ENCODE measurements around the gene DECR2.
"Not testable (repeated sequence)": the region's sequence is repeated elsewhere in the genome, so short reads cannot be mapped to it uniquely, and the experiment has no call there.

DECR2 gene

GRCh38 chr16:407253-407652 lies 5.6 kb downstream of the DECR2 start:
- Mint-ChIP-seq H3K4me1 (no peaks in the 10 kb centered on the region), H3K4me3 (no peak overlapping the region), H3K9me3 (no peaks in the 10 kb centered on the region), H3K27me3 (no peaks in the 10 kb centered on the region), H3K36me3 (ENCODE audit: insufficient read depth) (peaks cover 1% of the 10 kb centered on the region), H3K27ac (ENCODE audit: low read depth) (no peak overlapping the region)
- DNase-seq (ENCODE audit: low spot score in 2 of 2) = no peak
- no peak for ATAC-seq (replicated peaks; ENCODE audit: extremely low read depth, poor library complexity, severe bottlenecking)

GRCh38 chr16:410516-411178 lies 9.0 kb downstream of the DECR2 start:
- ATAC-seq (replicated peaks; ENCODE audit: extremely low read depth, poor library complexity, severe bottlenecking) (no peak), DNase-seq (ENCODE audit: low spot score in 2 of 2) (no peak)
- H3K36me3 Mint-ChIP-seq (ENCODE audit: insufficient read depth) = no peaks in the 10 kb centered on the region
- no peak overlapping the region for H3K27ac Mint-ChIP-seq (ENCODE audit: low read depth)
- no peaks in the 10 kb centered on the region for H3K9me3 Mint-ChIP-seq
- H3K4me1 Mint-ChIP-seq = no peaks in the 10 kb centered on the region
- H3K4me3 Mint-ChIP-seq = no peak overlapping the region
- no peaks in the 10 kb centered on the region for H3K27me3 Mint-ChIP-seq

GRCh38 chr16:411576-412265 lies 10.0 kb downstream of the DECR2 start:
- DNase-seq (ENCODE audit: low spot score in 2 of 2) (no peak), ATAC-seq (replicated peaks; ENCODE audit: extremely low read depth, poor library complexity, severe bottlenecking) (no peak)
- no peak overlapping the region for H3K4me3 Mint-ChIP-seq
- no peaks in the 10 kb centered on the region for H3K36me3 Mint-ChIP-seq (ENCODE audit: insufficient read depth)
- no peaks in the 10 kb centered on the region for H3K27me3 Mint-ChIP-seq
- no peaks in the 10 kb centered on the region for H3K4me1 Mint-ChIP-seq
- H3K9me3 Mint-ChIP-seq = no peaks in the 10 kb centered on the region
- no peak overlapping the region for H3K27ac Mint-ChIP-seq (ENCODE audit: low read depth)

- Mint-ChIP-seq H3K9me3 (no peaks in the 10 kb centered on the region), H3K4me1 (no peaks in the 10 kb centered on the region), H3K27ac (ENCODE audit: low read depth) (no peak overlapping the region), H3K4me3 (no peak overlapping the region), H3K27me3 (no peaks in the 10 kb centered on the region), H3K36me3 (ENCODE audit: insufficient read depth) (no peaks in the 10 kb centered on the region)
- ATAC-seq (replicated peaks; ENCODE audit: extremely low read depth, poor library complexity, severe bottlenecking) (no peak), DNase-seq (ENCODE audit: low spot score in 2 of 2) (no peak)
Observed at GRCh38 chr16:414395-415169, 12.9 kb downstream of the DECR2 start.

GRCh38 chr16:415170-415498 lies 13.4 kb downstream of the DECR2 start:
- ATAC-seq (replicated peaks; ENCODE audit: extremely low read depth, poor library complexity, severe bottlenecking); DNase-seq (ENCODE audit: low spot score in 2 of 2); H3K36me3 Mint-ChIP-seq (ENCODE audit: insufficient read depth); H3K27ac Mint-ChIP-seq (ENCODE audit: low read depth); H3K4me1 Mint-ChIP-seq; H3K9me3 Mint-ChIP-seq; H3K27me3 Mint-ChIP-seq; H3K4me3 Mint-ChIP-seq: not testable (repeated sequence)

DNA sequence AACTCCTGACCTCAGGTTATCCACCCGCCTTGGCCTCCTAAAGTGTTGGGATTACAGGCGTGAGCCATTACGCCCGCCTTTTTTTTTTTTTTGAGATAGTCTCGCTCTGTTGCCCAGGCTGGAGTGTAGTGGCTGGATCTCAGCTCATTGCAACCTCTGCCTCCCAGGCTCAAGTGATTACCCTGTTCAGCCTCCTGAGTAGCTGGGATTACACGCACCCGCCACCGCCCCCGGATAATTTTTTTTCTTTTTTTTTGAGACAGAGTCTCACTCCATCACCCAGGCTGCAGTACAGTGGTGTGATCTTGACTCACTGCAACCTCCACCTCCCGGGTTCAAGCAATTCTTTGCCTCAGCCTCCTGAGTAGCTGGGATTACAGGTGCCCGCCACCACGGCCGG lies 20.5 kb downstream of the DECR2 start:
- DNase-seq (ENCODE audit: low spot score in 2 of 2); H3K4me3 Mint-ChIP-seq; H3K27me3 Mint-ChIP-seq; H3K36me3 Mint-ChIP-seq (ENCODE audit: insufficient read depth); H3K9me3 Mint-ChIP-seq; H3K27ac Mint-ChIP-seq (ENCODE audit: low read depth); ATAC-seq (replicated peaks; ENCODE audit: extremely low read depth, poor library complexity, severe bottlenecking): not testable (repeated sequence)
- peaks cover 15% of the 10 kb centered on the region for H3K4me1 Mint-ChIP-seq

DNA sequence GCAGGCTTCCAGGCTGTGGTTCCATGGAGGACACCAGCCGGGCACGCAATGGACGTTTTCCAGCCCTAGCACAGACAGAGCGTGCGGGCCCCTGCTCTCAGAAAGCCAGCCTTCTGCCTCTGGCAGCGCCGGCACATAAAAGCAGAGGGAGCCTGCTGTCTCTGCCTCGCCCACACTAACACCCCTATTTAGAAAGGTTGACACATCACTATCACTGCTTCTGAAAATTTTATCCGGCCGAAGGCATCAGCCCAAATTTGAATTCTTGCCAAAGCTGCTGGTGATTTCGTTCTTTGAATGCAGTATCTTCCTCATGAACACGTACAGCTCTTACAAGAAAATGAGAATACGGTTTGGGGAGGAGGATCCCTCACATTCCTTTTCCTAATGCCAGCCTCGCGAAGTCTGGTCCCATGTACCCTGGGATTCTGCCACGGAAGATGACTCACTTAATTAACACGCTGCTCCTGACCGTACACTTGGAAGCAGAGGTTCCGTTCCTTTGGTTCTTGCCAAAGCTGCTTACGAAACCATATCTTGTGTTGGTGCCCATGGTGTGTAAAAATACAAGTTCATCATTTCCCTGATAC lies 22.4 kb downstream of the DECR2 start:
- Mint-ChIP-seq H3K27me3 (no peaks in the 10 kb centered on the region), H3K9me3 (no peaks in the 10 kb centered on the region), H3K36me3 (ENCODE audit: insufficient read depth) (peaks cover 8% of the 10 kb centered on the region), H3K27ac (ENCODE audit: low read depth) (no peak overlapping the region), H3K4me3 (peak overlapping the region; percentile 85), H3K4me1 (peaks cover 34% of the 10 kb centered on the region)
- ATAC-seq (replicated peaks; ENCODE audit: extremely low read depth, poor library complexity, severe bottlenecking) (no peak), DNase-seq (ENCODE audit: low spot score in 2 of 2) (no peak)

DNA sequence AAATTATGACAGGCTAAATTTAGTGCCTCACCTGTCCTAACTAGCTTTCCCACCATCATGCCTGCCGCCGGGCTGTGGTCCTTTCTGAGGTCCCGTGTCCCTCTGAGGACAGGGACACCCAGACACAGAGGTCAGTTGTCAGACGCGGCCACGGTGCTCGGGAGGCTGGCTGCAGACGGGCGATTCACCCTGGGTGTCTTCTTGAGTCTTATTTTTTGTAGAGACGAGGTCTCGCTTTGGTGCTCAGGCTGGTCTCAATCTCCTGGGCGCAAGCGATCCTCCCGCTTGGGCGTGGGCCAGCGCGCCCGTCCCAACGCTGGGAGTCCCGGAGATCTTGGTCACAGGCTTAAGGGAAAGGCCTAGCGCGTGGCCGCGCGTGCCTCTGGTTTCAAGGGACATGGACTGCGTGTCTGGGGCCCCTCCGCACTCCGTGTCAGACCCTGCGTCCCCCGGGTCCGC lies 23.0 kb downstream of the DECR2 start:
- H3K27ac Mint-ChIP-seq (ENCODE audit: low read depth) = peak overlapping the region; percentile 76
- peak overlapping the region; percentile 85 for H3K4me3 Mint-ChIP-seq
- no peaks in the 10 kb centered on the region for H3K27me3 Mint-ChIP-seq
- peaks cover 8% of the 10 kb centered on the region for H3K36me3 Mint-ChIP-seq (ENCODE audit: insufficient read depth)
- H3K4me1 Mint-ChIP-seq = peaks cover 35% of the 10 kb centered on the region
- no peak for DNase-seq (ENCODE audit: low spot score in 2 of 2)
- no peak for ATAC-seq (replicated peaks; ENCODE audit: extremely low read depth, poor library complexity, severe bottlenecking)
- H3K9me3 Mint-ChIP-seq = no peaks in the 10 kb centered on the region

DNA sequence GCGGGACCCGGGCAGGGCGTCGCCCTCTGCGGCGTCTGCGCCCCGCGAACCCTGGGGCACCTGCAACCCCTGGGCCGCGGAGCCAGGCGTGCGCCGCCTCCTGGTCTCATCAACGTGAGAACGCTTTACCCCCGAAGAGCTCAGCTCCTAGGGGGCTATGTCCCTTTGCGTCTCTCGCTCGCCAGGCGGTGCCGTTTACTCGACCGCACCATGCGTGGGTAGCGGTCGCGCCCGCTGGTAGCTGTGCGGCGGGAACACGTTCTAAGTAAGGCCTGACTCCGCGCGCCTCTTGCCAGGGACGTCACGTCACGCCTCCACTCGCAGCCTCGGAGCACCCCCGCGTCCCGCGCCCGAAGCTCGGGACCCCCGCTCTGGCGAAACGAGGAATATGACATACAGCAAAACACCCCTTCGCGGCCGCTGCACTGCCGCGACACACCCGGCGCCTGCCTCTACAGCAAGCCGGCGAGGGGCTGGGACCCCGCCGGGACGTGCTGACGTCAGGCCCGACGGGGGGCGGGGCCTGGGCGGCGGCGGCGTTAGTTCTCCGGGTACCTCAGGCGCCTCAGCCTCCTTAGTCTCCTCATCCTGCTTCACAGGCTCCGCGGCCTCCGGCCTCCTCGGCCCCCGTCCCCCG lies 23.5 kb downstream of the DECR2 start, which contains the start of gene RAB11FIP3:
TSS of gene RAB11FIP3 (plus strand) at position 568 of the 637 bp plus-strand sequence. CDS start 358 bp downstream, outside the sequence.
- Mint-ChIP-seq H3K4me1 (peaks cover 39% of the 10 kb centered on the region), H3K27ac (ENCODE audit: low read depth) (peak within 1 kb of the TSS; percentile 76), H3K27me3 (no peaks in the 10 kb centered on the region), H3K4me3 (peak within 1 kb of the TSS; percentile 85), H3K36me3 (ENCODE audit: insufficient read depth) (peaks cover 10% of the 10 kb centered on the region), H3K9me3 (no peaks in the 10 kb centered on the region)
- ATAC-seq (replicated peaks; ENCODE audit: extremely low read depth, poor library complexity, severe bottlenecking) (peak; percentile 90), DNase-seq (ENCODE audit: low spot score in 2 of 2) (peak; percentile 71 to 80)

GRCh38 chr16:425740-426114 lies 24.0 kb downstream of the DECR2 start:
- Mint-ChIP-seq H3K27me3 (no peaks in the 10 kb centered on the region), H3K4me1 (peaks cover 40% of the 10 kb centered on the region), H3K4me3 (peak overlapping the region; percentile 85), H3K27ac (ENCODE audit: low read depth) (no peak overlapping the region), H3K36me3 (ENCODE audit: insufficient read depth) (peaks cover 10% of the 10 kb centered on the region), H3K9me3 (no peaks in the 10 kb centered on the region)
- ATAC-seq (replicated peaks; ENCODE audit: extremely low read depth, poor library complexity, severe bottlenecking) (peak; percentile 68), DNase-seq (ENCODE audit: low spot score in 2 of 2) (no peak)

- H3K9me3 Mint-ChIP-seq = no peaks in the 10 kb centered on the region
- DNase-seq (ENCODE audit: low spot score in 2 of 2) (no peak), ATAC-seq (replicated peaks; ENCODE audit: extremely low read depth, poor library complexity, severe bottlenecking) (peak; percentile 4)
- H3K36me3 Mint-ChIP-seq (ENCODE audit: insufficient read depth) = peaks cover 10% of the 10 kb centered on the region
- H3K27me3 Mint-ChIP-seq = no peaks in the 10 kb centered on the region
- H3K4me3 Mint-ChIP-seq = peak overlapping the region; percentile 81
- peak overlapping the region; percentile 62 for H3K27ac Mint-ChIP-seq (ENCODE audit: low read depth)
- peaks cover 45% of the 10 kb centered on the region for H3K4me1 Mint-ChIP-seq
Observed at GRCh38 chr16:426115-426905, 24.6 kb downstream of the DECR2 start.

DNA sequence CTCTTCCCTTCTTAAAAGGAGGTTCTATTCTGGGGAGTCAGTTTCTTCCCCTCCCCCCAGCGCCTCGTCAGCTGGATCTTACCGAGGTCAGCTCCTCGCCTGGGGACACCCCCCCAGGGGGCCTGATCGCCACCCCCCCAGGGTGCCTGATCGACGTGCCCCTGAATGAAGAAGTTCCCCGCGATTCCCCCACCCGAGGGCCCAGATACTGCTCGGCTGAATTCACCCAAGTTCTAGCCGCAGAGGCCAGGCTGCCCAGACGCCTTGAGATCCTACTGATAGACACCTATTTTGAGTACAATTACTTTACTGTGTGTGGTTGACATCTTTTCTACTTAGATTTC lies 25.2 kb downstream of the DECR2 start:
- peak overlapping the region; percentile 81 for H3K4me3 Mint-ChIP-seq
- no peaks in the 10 kb centered on the region for H3K9me3 Mint-ChIP-seq
- no peak for DNase-seq (ENCODE audit: low spot score in 2 of 2)
- peak overlapping the region; percentile 62 for H3K27ac Mint-ChIP-seq (ENCODE audit: low read depth)
- peaks cover 10% of the 10 kb centered on the region for H3K36me3 Mint-ChIP-seq (ENCODE audit: insufficient read depth)
- H3K4me1 Mint-ChIP-seq = peaks cover 45% of the 10 kb centered on the region
- no peak for ATAC-seq (replicated peaks; ENCODE audit: extremely low read depth, poor library complexity, severe bottlenecking)
- no peaks in the 10 kb centered on the region for H3K27me3 Mint-ChIP-seq
